22Rv1 (cell line): Measurements from ENCODE around the gene HAGH.

Source experiments
- CTCF ChIP-seq: fragments of 450-650 bp; IDR thresholded peaks from 2 replicates; pipeline ENCODE4 v1.5.1; 2017; ENCODE audit warnings: mild to moderate bottlenecking
- ZFX ChIP-seq: fragments of 450-650 bp; IDR thresholded peaks from 2 replicates; pipeline ENCODE4 v1.6.1; 2017; ENCODE audit warnings: antibody characterized with exemption, borderline replicate concordance

- no peak for TF ChIP-seq CTCF
- no peak for TF ChIP-seq ZFX
Measured at GRCh38 chr16:1781758-1782407, 44.7 kb downstream of the HAGH start.
